SK-N-MC (cell line): ENCODE measurements around the gene PKP2.

Source experiments
- EZH2 ChIP-seq: fragments of 200-600 bp; sonication (generic); IDR thresholded peaks from one replicate; pipeline ENCODE4 v1.6.1; 2017; ENCODE audit warnings: antibody characterized with exemption
- FOXP2 ChIP-seq: optimal IDR thresholded peaks from 2 replicates; pipeline ENCODE3; 2011; ENCODE audit warnings: mild to moderate bottlenecking, moderate library complexity; ENCODE audit not compliant: insufficient read depth; ENCODE audit errors: extremely low read length, control extremely low read depth
- POLR2AphosphoS5 ChIP-seq: IDR thresholded peaks from 2 replicates; pipeline ENCODE4 v1.6.1; 2012; ENCODE audit warnings: mild to moderate bottlenecking, low read depth, low read length, borderline replicate concordance

GRCh38 chr12:32794281-32794680 lies 102.3 kb downstream of the PKP2 start:
- no peak for TF ChIP-seq EZH2
- TF ChIP-seq POLR2AphosphoS5 = no peak
- no peak for TF ChIP-seq FOXP2
